Liver (tissue), 9 donors: ENCODE results near the gene CADM3. TPM values are rescaled to one million over a fixed set of nuclear protein-coding genes. Genes with fewer than 3 reads are reported as not detected.

Experiments used
- DNase-seq: peaks from one replicate; pipeline ENCODE4 v3.0.0-alpha.2; 2017; ENCODE audit warnings: low spot score
- H3K27ac ChIP-seq, 2 donors: one replicate each; pipeline ENCODE4 v1.7.0; 2013; ENCODE audit warnings: inconsistent platforms in 2 of 2, low read length in 2 of 2, control low read depth in 1 of 2, low read depth in 1 of 2, mild to moderate bottlenecking in 1 of 2
- H3K27me3 ChIP-seq, 4 donors: one replicate each; pipeline versions ENCODE4 v1.6.1 to v1.7.0; 2013; ENCODE audit warnings: low read length in 3 of 4, inconsistent platforms in 1 of 4, mild to moderate bottlenecking in 1 of 4, moderate library complexity in 1 of 4; ENCODE audit not compliant: control insufficient read depth in 4 of 4, insufficient read depth in 4 of 4
- H3K36me3 ChIP-seq, 4 donors: one replicate each; pipeline versions ENCODE4 v1.6.1 to v1.7.0; 2013; ENCODE audit warnings: low read length in 3 of 4, mild to moderate bottlenecking in 3 of 4, low read depth in 1 of 4, moderate library complexity in 1 of 4; ENCODE audit not compliant: control insufficient read depth in 4 of 4, insufficient read depth in 3 of 4
- H3K4me1 ChIP-seq, 4 donors: one replicate each; pipeline versions ENCODE4 v1.6.1 to v1.7.0; 2013; ENCODE audit warnings: low read length in 3 of 4, mild to moderate bottlenecking in 3 of 4, moderate library complexity in 1 of 4; ENCODE audit not compliant: control insufficient read depth in 4 of 4, insufficient read depth in 4 of 4
- H3K4me3 ChIP-seq, 3 donors: one replicate each; pipeline versions ENCODE4 v1.6.1 to v1.7.0; 2013; ENCODE audit warnings: low read length in 3 of 3, control low read depth in 1 of 3, low read depth in 1 of 3, mild to moderate bottlenecking in 1 of 3
- H3K9ac ChIP-seq, 2 donors: one replicate each; pipeline ENCODE4 v1.7.0; 2013; ENCODE audit warnings: low read length in 2 of 2, mild to moderate bottlenecking in 2 of 2, moderate library complexity in 2 of 2, control low read depth in 1 of 2, low read depth in 1 of 2
- H3K9me3 ChIP-seq, 4 donors: one replicate each; pipeline versions ENCODE4 v1.6.1 to v1.7.0; 2013; ENCODE audit warnings: low read length in 3 of 4; ENCODE audit not compliant: control insufficient read depth in 4 of 4
- EGR1 ChIP-seq, 2 donors: IDR thresholded peaks; 2 replicates each; pipeline ENCODE4 v1.6.1; 2016 to 2018; ENCODE audit warnings: antibody characterized with exemption in 2 of 2, low read depth in 2 of 2
- FOXA1 ChIP-seq: IDR thresholded peaks from 2 replicates; pipeline ENCODE4 v1.6.1; 2016; ENCODE audit warnings: antibody characterized with exemption
- FOXA2 ChIP-seq: IDR thresholded peaks from 2 replicates; pipeline ENCODE4 v1.6.1; 2016; ENCODE audit warnings: antibody characterized with exemption
- GABPA ChIP-seq, 2 donors: IDR thresholded peaks in 1 of 2; conservative IDR thresholded peaks in 1 of 2; 2 replicates each; pipeline ENCODE4 v1.6.1; 2016; ENCODE audit warnings: antibody characterized with exemption in 2 of 2, mild to moderate bottlenecking in 1 of 2, moderate library complexity in 1 of 2
- HNF4A ChIP-seq, 2 donors: conservative IDR thresholded peaks; 2 replicates each; pipeline ENCODE4 v1.6.1; 2016; ENCODE audit warnings: antibody characterized with exemption in 2 of 2, mild to moderate bottlenecking in 2 of 2
- HNF4G ChIP-seq: IDR thresholded peaks from 2 replicates; pipeline ENCODE4 v1.6.1; 2016; ENCODE audit warnings: antibody characterized with exemption
- JUND ChIP-seq, 2 donors: IDR thresholded peaks; 2 replicates each; pipeline ENCODE4 v1.6.1; 2016; ENCODE audit warnings: antibody characterized with exemption in 2 of 2
- NR2F2 ChIP-seq: IDR thresholded peaks from 2 replicates; pipeline ENCODE4 v1.6.1; 2016; ENCODE audit warnings: antibody characterized with exemption
- RAD21 ChIP-seq, 2 donors: IDR thresholded peaks; 2 replicates each; pipeline ENCODE4 v1.6.1; 2016; ENCODE audit warnings: antibody characterized with exemption in 2 of 2, mild to moderate bottlenecking in 2 of 2
- RXRA ChIP-seq, 2 donors: IDR thresholded peaks; 2 replicates each; pipeline ENCODE4 v1.6.1; 2017 to 2018; ENCODE audit warnings: antibody characterized with exemption in 2 of 2, mild to moderate bottlenecking in 1 of 2
- SP1 ChIP-seq: IDR thresholded peaks from 2 replicates; pipeline ENCODE4 v1.6.1; 2018; ENCODE audit warnings: antibody characterized with exemption, mild to moderate bottlenecking
- TAF1 ChIP-seq: conservative IDR thresholded peaks from 2 replicates; pipeline ENCODE4 v1.6.1; 2016; ENCODE audit warnings: antibody characterized with exemption, mild to moderate bottlenecking
- YY1 ChIP-seq: IDR thresholded peaks from 2 replicates; pipeline ENCODE4 v1.6.1; 2016; ENCODE audit warnings: antibody characterized with exemption, mild to moderate bottlenecking
- WGBS: extraction: QIAGEN DNeasy Blood & Tissue Kit; methylation state at CpG from one replicate; pipeline ENCODE4 v1.1.7; 2013; 5-methylcytosine and 5-hydroxymethylcytosine counted together
- polyA plus RNA-seq, 2 donors: library from polyadenylated mRNA; stranded (reverse) in 1 of 2; unstranded in 1 of 2; fragments of 200-250 nt in 1 of 2; fragments of >200 nt in 1 of 2; fragmentation: Nextera tagmentation in 1 of 2; extraction: Ambion mirVana in 1 of 2; gene quantifications; one replicate each; pipeline versions ENCODE4 v1.2.1 to v1.2.3, GENCODE V29; 2013 to 2015
- total RNA-seq, 2 donors: library from RNA; depleted of rRNA; stranded (reverse); fragments of >200 nt; gene quantifications; one replicate each; pipeline ENCODE4 v1.2.3, GENCODE V29; 2014
- TF ChIP-seq, protein P1 (sequence below): IDR thresholded peaks from 2 replicates; pipeline ENCODE4 v1.6.1; 2016; ENCODE audit warnings: antibody characterized with exemption
- TF ChIP-seq, protein P2 (sequence below): IDR thresholded peaks from 2 replicates; pipeline ENCODE4 v1.6.1; 2016; ENCODE audit warnings: antibody characterized with exemption
- TF ChIP-seq, protein P3 (sequence below): IDR thresholded peaks from 2 replicates; pipeline ENCODE4 v1.6.1; 2016; ENCODE audit warnings: antibody characterized with exemption
- TF ChIP-seq, protein P4 (sequence below): IDR thresholded peaks from 2 replicates; pipeline ENCODE4 v1.6.1; 2016; ENCODE audit warnings: antibody characterized with exemption, mild to moderate bottlenecking
- TF ChIP-seq, protein P5 (sequence below): fragments of 150-350 bp; IDR thresholded peaks from 2 replicates; pipeline ENCODE4 v1.5.1; 2017; ENCODE audit warnings: improper control_type of control experiment, low read depth, low read length; ENCODE audit not compliant: missing input control
- donor health status: healthy.
- donor health status: healthy.
- donor health status: healthy.
- donor health status: healthy.
- donor health status: healthy.

CADM3 gene
- total and polyA plus RNA-seq, 4 donors = 0.14 to 0.25 (median 0.16) TPM

DNA sequence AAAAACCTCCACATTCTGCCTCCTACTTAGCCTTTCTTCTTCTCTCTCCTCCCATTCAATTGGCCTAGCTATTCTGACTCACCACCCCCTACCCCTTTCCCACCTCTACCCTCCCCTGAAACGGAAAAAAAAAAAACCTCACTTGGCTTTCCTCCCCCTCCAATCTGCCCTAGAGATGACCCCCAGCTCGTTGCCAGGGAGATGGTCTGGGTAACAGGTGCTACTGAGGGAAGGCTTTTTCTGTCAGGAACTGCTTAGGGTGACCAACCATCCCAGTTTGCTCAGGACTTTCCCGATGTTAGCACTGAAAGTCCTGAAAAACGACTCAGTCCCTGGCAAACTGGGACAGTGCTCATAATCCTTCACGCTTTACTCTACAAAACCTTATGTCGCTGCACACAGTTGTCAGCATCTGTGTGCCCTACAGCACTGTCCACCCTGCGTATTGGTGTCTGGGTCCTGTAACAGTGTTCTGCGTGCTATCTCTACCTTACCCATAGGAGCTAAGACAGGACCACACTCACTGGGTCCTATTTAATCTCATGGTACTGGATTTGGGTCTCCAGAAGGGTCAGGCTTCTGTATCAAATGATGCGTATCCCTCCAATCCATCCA lies 7.7 kb upstream of the CADM3 start:
- Histone ChIP-seq H3K36me3 (no peaks in the 10 kb centered on the region), H3K27me3 (peaks cover 0 to 11% (median 1%) of the 10 kb centered on the region in 4 donors), H3K4me1 (peaks cover 0 to 3% (median 1%) of the 10 kb centered on the region in 4 donors), H3K4me3 (no peak overlapping the region), H3K9ac (no peak overlapping the region), H3K27ac (no peak overlapping the region), H3K9me3 (no peaks in the 10 kb centered on the region)
- TF ChIP-seq, protein P1, sequence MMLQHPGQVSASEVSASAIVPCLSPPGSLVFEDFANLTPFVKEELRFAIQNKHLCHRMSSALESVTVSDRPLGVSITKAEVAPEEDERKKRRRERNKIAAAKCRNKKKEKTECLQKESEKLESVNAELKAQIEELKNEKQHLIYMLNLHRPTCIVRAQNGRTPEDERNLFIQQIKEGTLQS = no peak
- TF ChIP-seq, protein P2, sequence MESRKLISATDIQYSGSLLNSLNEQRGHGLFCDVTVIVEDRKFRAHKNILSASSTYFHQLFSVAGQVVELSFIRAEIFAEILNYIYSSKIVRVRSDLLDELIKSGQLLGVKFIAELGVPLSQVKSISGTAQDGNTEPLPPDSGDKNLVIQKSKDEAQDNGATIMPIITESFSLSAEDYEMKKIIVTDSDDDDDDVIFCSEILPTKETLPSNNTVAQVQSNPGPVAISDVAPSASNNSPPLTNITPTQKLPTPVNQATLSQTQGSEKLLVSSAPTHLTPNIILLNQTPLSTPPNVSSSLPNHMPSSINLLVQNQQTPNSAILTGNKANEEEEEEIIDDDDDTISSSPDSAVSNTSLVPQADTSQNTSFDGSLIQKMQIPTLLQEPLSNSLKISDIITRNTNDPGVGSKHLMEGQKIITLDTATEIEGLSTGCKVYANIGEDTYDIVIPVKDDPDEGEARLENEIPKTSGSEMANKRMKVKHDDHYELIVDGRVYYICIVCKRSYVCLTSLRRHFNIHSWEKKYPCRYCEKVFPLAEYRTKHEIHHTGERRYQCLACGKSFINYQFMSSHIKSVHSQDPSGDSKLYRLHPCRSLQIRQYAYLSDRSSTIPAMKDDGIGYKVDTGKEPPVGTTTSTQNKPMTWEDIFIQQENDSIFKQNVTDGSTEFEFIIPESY = no peak
- TF ChIP-seq TAF1 (no peak), GABPA (IDR thresholded peaks at IDR 0.05 in 1 of 2, conservative IDR thresholded peaks at IDR 0.05 in 1 of 2) (no peak), SP1 (no peak), HNF4G (no peak)
- no peak for DNase-seq
- WGBS = 58% methylated on average over 9 of the region's 9 CpGs

DNA sequence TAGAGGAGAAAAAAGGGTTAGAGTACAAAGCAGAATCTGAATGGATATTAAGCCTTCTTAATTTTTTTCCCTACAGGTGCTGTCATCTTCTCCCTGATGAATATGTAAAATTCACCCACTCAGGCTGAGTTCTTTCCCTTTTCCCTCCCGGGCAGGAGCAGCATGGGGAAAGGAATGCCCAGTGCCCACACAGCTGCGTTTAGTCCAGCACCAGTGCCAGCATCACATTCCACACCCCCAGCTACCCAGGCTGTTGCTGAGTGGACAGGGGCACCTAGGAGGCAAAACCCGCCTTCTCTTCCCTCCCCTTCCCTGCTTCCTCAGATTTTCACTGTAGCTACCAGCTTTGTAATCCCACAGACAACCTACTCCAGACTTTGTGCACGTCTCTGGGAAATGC lies 3.4 kb upstream of the CADM3 start:
- DNase-seq = no peak
- Histone ChIP-seq H3K4me3 (no peak overlapping the region), H3K27me3 (peaks cover 0 to 23% (median 2%) of the 10 kb centered on the region in 4 donors), H3K9ac (no peak overlapping the region), H3K4me1 (peaks cover 0 to 2% (median 0%) of the 10 kb centered on the region in 4 donors), H3K27ac (no peak overlapping the region), H3K9me3 (no peaks in the 10 kb centered on the region), H3K36me3 (no peaks in the 10 kb centered on the region)
- 52% methylated on average over 4 of the region's 4 CpGs for WGBS
- TF ChIP-seq RXRA (IDR thresholded peaks at IDR 0.05) (no peak), HNF4A (conservative IDR thresholded peaks at IDR 0.05) (no peak), RAD21 (IDR thresholded peaks at IDR 0.05) (no peak), YY1 (no peak), SP1 (no peak), GABPA (IDR thresholded peaks at IDR 0.05 in 1 of 2, conservative IDR thresholded peaks at IDR 0.05 in 1 of 2) (no peak), EGR1 (IDR thresholded peaks at IDR 0.05; ENCODE audit: low read depth in 2 of 2) (no peak), HNF4G (no peak), FOXA1 (no peak), JUND (IDR thresholded peaks at IDR 0.05) (no peak), NR2F2 (no peak), FOXA2 (no peak), TAF1 (no peak)
- TF ChIP-seq, protein P3, sequence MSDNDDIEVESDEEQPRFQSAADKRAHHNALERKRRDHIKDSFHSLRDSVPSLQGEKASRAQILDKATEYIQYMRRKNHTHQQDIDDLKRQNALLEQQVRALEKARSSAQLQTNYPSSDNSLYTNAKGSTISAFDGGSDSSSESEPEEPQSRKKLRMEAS = no peak
- TF ChIP-seq, protein P1 = no peak
- TF ChIP-seq, protein P2 = no peak
- TF ChIP-seq, protein P4, sequence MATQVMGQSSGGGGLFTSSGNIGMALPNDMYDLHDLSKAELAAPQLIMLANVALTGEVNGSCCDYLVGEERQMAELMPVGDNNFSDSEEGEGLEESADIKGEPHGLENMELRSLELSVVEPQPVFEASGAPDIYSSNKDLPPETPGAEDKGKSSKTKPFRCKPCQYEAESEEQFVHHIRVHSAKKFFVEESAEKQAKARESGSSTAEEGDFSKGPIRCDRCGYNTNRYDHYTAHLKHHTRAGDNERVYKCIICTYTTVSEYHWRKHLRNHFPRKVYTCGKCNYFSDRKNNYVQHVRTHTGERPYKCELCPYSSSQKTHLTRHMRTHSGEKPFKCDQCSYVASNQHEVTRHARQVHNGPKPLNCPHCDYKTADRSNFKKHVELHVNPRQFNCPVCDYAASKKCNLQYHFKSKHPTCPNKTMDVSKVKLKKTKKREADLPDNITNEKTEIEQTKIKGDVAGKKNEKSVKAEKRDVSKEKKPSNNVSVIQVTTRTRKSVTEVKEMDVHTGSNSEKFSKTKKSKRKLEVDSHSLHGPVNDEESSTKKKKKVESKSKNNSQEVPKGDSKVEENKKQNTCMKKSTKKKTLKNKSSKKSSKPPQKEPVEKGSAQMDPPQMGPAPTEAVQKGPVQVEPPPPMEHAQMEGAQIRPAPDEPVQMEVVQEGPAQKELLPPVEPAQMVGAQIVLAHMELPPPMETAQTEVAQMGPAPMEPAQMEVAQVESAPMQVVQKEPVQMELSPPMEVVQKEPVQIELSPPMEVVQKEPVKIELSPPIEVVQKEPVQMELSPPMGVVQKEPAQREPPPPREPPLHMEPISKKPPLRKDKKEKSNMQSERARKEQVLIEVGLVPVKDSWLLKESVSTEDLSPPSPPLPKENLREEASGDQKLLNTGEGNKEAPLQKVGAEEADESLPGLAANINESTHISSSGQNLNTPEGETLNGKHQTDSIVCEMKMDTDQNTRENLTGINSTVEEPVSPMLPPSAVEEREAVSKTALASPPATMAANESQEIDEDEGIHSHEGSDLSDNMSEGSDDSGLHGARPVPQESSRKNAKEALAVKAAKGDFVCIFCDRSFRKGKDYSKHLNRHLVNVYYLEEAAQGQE = no peak
- TF ChIP-seq, protein P5, sequence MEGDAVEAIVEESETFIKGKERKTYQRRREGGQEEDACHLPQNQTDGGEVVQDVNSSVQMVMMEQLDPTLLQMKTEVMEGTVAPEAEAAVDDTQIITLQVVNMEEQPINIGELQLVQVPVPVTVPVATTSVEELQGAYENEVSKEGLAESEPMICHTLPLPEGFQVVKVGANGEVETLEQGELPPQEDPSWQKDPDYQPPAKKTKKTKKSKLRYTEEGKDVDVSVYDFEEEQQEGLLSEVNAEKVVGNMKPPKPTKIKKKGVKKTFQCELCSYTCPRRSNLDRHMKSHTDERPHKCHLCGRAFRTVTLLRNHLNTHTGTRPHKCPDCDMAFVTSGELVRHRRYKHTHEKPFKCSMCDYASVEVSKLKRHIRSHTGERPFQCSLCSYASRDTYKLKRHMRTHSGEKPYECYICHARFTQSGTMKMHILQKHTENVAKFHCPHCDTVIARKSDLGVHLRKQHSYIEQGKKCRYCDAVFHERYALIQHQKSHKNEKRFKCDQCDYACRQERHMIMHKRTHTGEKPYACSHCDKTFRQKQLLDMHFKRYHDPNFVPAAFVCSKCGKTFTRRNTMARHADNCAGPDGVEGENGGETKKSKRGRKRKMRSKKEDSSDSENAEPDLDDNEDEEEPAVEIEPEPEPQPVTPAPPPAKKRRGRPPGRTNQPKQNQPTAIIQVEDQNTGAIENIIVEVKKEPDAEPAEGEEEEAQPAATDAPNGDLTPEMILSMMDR = no peak
